H1 (cell line): ENCODE results near the gene JPH3. TPM values are rescaled to one million over a fixed set of nuclear protein-coding genes. Genes with fewer than 3 reads are reported as not detected.

Source experiments
- CTCF ChIA-PET: fragments of 300-600 bp; sonication (Branson Sonifier 250); formaldehyde crosslinking; loops from one replicate; lab custom pipeline; 2021; ENCODE audit not compliant: partially characterized antibody; lab: Charles Lee
- POLR2A ChIA-PET: fragments of 300-600 bp; sonication (Branson Sonifier 250); formaldehyde crosslinking; loops from one replicate; lab custom pipeline; 2021; ENCODE audit warnings: inconsistent platforms; ENCODE audit not compliant: partially characterized antibody; lab: Charles Lee
- DNase-seq, 2 experiments: peaks; one replicate each; pipeline versions ENCODE4 v3.0.0 to v3.0.0-alpha.2; 2010 to 2022; ENCODE audit warnings: low spot score in 2 of 2, low read depth in 1 of 2, mixed read lengths in 1 of 2
- FAIRE-seq: peaks from 2 replicates; lab custom pipeline; 2011; peaks lifted over from hg19 to GRCh38; lab: Jason Lieb, UNC
- H2AFZ ChIP-seq: 2 replicates; pipeline ENCODE4 v1.8.1; 2012; ENCODE audit warnings: low read length, inconsistent platforms
- H2AK5ac ChIP-seq: 2 replicates; pipeline ENCODE4 v1.6.1; 2013; ENCODE audit warnings: low read depth, low read length
- H2BK120ac ChIP-seq: replicated peaks from 2 replicates; pipeline ENCODE3; 2013; ENCODE audit warnings: low read depth, low read length, inconsistent platforms
- H2BK12ac ChIP-seq: 2 replicates; pipeline ENCODE4 v1.6.1; 2013; ENCODE audit warnings: low read depth, low read length
- H2BK15ac ChIP-seq: 2 replicates; pipeline ENCODE4 v1.6.1; 2013; ENCODE audit warnings: low read length
- H2BK20ac ChIP-seq: 2 replicates; pipeline ENCODE4 v1.6.1; 2013; ENCODE audit warnings: low read length
- H2BK5ac ChIP-seq: 2 replicates; pipeline ENCODE4 v1.6.1; 2013; ENCODE audit warnings: low read depth, low read length
- H3K14ac ChIP-seq: 2 replicates; pipeline ENCODE4 v1.6.1; 2013; ENCODE audit warnings: inconsistent platforms; ENCODE audit not compliant: insufficient read length
- H3K18ac ChIP-seq: 2 replicates; pipeline ENCODE4 v1.6.1; 2013; ENCODE audit warnings: low read length; ENCODE audit errors: extremely low read depth
- H3K23ac ChIP-seq: 2 replicates; pipeline ENCODE4 v1.6.1; 2013; ENCODE audit warnings: inconsistent platforms; ENCODE audit not compliant: insufficient read length
- H3K23me2 ChIP-seq: 2 replicates; pipeline ENCODE4 v1.6.1; 2013; ENCODE audit warnings: low read depth, low read length
- H3K27ac ChIP-seq: 2 replicates; pipeline ENCODE4 v1.6.1; 2011; ENCODE audit warnings: low read depth, low read length, inconsistent platforms
- H3K27me3 ChIP-seq, 4 experiments: replicated peaks in 1 of 4; 1 replicate in 1 of 4; 2 replicates in 3 of 4; pipeline versions ENCODE4 v1.6.1 to v1.8.1; 2011 to 2013; ENCODE audit warnings: low read length in 3 of 4, mild to moderate bottlenecking in 3 of 4, inconsistent platforms in 2 of 4, mixed read lengths in 2 of 4, moderate library complexity in 1 of 4; ENCODE audit not compliant: control insufficient read depth in 3 of 4, insufficient read depth in 3 of 4; ENCODE audit errors: extremely low read depth in 1 of 4
- H3K36me3 ChIP-seq, 4 experiments: 2 replicates each; pipeline versions ENCODE4 v1.6.1 to v1.8.1; 2011 to 2013; ENCODE audit warnings: mild to moderate bottlenecking in 4 of 4, low read length in 3 of 4, moderate library complexity in 2 of 4, control low read depth in 1 of 4, inconsistent platforms in 1 of 4; ENCODE audit not compliant: insufficient read depth in 4 of 4, control insufficient read depth in 2 of 4
- H3K4ac ChIP-seq: replicated peaks from 2 replicates; pipeline ENCODE3; 2013; ENCODE audit warnings: low read length, low read depth, mixed read lengths, inconsistent platforms; ENCODE audit not compliant: insufficient read length
- H3K4me1 ChIP-seq, 4 experiments: replicated peaks in 1 of 4; 1 replicate in 1 of 4; 2 replicates in 3 of 4; pipeline versions ENCODE4 v1.6.1 to v1.8.1; 2011 to 2013; ENCODE audit warnings: low read length in 3 of 4, inconsistent platforms in 2 of 4, mixed read lengths in 1 of 4; ENCODE audit not compliant: insufficient read depth in 4 of 4, control insufficient read depth in 3 of 4
- H3K4me2 ChIP-seq, 2 experiments: 2 replicates each; pipeline versions ENCODE4 v1.6.1 to v1.8.1; 2011 to 2013; ENCODE audit warnings: low read depth in 2 of 2, low read length in 2 of 2, control low read depth in 1 of 2, inconsistent platforms in 1 of 2, mild to moderate bottlenecking in 1 of 2; ENCODE audit not compliant: insufficient read depth in 1 of 2
- H3K4me3 ChIP-seq, 4 experiments: fragments of 200-600, 300-600 bp in 1 of 4; sonication (generic), shearing (Covaris generic), sonication (Bioruptor Twin) in 1 of 4; 2 replicates each; pipeline versions ENCODE4 v1.5.1 to v1.8.1; 2011 to 2016; ENCODE audit warnings: low read length in 4 of 4, low read depth in 3 of 4, control low read depth in 2 of 4, inconsistent platforms in 2 of 4, mild to moderate bottlenecking in 2 of 4, mixed read lengths in 1 of 4, moderate library complexity in 1 of 4; ENCODE audit not compliant: insufficient read depth in 2 of 4; ENCODE audit errors: extremely low read depth in 1 of 4
- H3K56ac ChIP-seq: replicated peaks from 2 replicates; pipeline ENCODE3; 2013; ENCODE audit warnings: low read depth, mild to moderate bottlenecking, mixed read lengths, low read length, inconsistent platforms; ENCODE audit not compliant: insufficient read length
- H3K79me1 ChIP-seq: 2 replicates; pipeline ENCODE4 v1.6.1; 2013; ENCODE audit warnings: low read depth, low read length, control low read depth
- H3K79me2 ChIP-seq, 2 experiments: 2 replicates each; pipeline versions ENCODE4 v1.6.1 to v1.8.1; 2012 to 2013; ENCODE audit warnings: low read length in 2 of 2, mild to moderate bottlenecking in 2 of 2, inconsistent platforms in 1 of 2; ENCODE audit not compliant: insufficient read depth in 2 of 2, control insufficient read depth in 1 of 2
- H3K9ac ChIP-seq, 4 experiments: replicated peaks in 1 of 4; 1 replicate in 1 of 4; 2 replicates in 3 of 4; pipeline versions ENCODE4 v1.6.1 to v1.8.1; 2011 to 2013; ENCODE audit warnings: low read depth in 3 of 4, low read length in 3 of 4, control low read depth in 2 of 4, mild to moderate bottlenecking in 2 of 4, moderate library complexity in 2 of 4, inconsistent platforms in 1 of 4; ENCODE audit errors: extremely low read depth in 1 of 4
- H3K9me3 ChIP-seq, 2 experiments: 2 replicates each; pipeline versions ENCODE4 v1.6.1 to v1.8.1; 2012 to 2013; ENCODE audit warnings: mild to moderate bottlenecking in 2 of 2, moderate library complexity in 2 of 2, control low read depth in 1 of 2, inconsistent platforms in 1 of 2, low read depth in 1 of 2, low read length in 1 of 2, mixed read lengths in 1 of 2; ENCODE audit not compliant: insufficient read depth in 2 of 2
- H4K20me1 ChIP-seq, 2 experiments: replicated peaks in 1 of 2; 2 replicates each; pipeline versions ENCODE3 to v1.8.1; 2011 to 2013; ENCODE audit warnings: inconsistent platforms in 2 of 2, low read length in 2 of 2, mild to moderate bottlenecking in 1 of 2; ENCODE audit not compliant: insufficient read depth in 2 of 2, control insufficient read depth in 1 of 2
- H4K5ac ChIP-seq: 2 replicates; pipeline ENCODE4 v1.6.1; 2013; ENCODE audit warnings: low read length, low read depth, mixed read lengths, inconsistent platforms; ENCODE audit not compliant: insufficient read length
- H4K8ac ChIP-seq: 2 replicates; pipeline ENCODE4 v1.8.0; 2013; ENCODE audit warnings: mild to moderate bottlenecking, moderate library complexity, low read length, inconsistent platforms; ENCODE audit not compliant: insufficient read depth; ENCODE audit errors: extremely low read depth
- H4K91ac ChIP-seq: replicated peaks from 2 replicates; pipeline ENCODE3; 2013; ENCODE audit warnings: low read length, mixed read lengths, inconsistent platforms; ENCODE audit not compliant: insufficient read length
- RXRA ChIP-seq: IDR thresholded peaks from 2 replicates; pipeline ENCODE4 v1.6.1; 2011; ENCODE audit warnings: low read depth, mild to moderate bottlenecking, low read length, moderate library complexity; ENCODE audit not compliant: insufficient read depth
- SRF ChIP-seq: IDR thresholded peaks from 2 replicates; pipeline ENCODE4 v1.6.1; 2011; ENCODE audit warnings: mild to moderate bottlenecking, low read depth, low read length, moderate library complexity
- TBP ChIP-seq: IDR thresholded peaks from 2 replicates; pipeline ENCODE4 v1.6.1; 2011; ENCODE audit warnings: low read depth, low read length, improper control_type of control experiment
- TEAD4 ChIP-seq: IDR thresholded peaks from 2 replicates; pipeline ENCODE4 v1.6.1; 2012; ENCODE audit warnings: low read depth, low read length, inconsistent platforms, mixed read lengths
- ZNF274 ChIP-seq: IDR thresholded peaks from 2 replicates; pipeline ENCODE4 v1.7.0; 2012; ENCODE audit warnings: low read length, borderline replicate concordance; ENCODE audit errors: extremely low read depth
- WGBS, 2 experiments: shearing (Covaris generic) in 1 of 2; methylation state at CpG; one replicate each; pipeline versions ENCODE4 v1.1.6 to v1.1.7; 2013 to 2015; ENCODE audit warnings: low lambda C conversion rate in 2 of 2, mixed read lengths in 2 of 2, inconsistent platforms in 1 of 2, low coverage in 1 of 2, missing lambda C conversion rate in 1 of 2; ENCODE audit not compliant: insufficient replicate concordance in 2 of 2, insufficient coverage in 1 of 2, insufficient read length in 1 of 2; ENCODE audit errors: extremely low coverage in 1 of 2, missing lambda C conversion rate in 1 of 2; 5-methylcytosine and 5-hydroxymethylcytosine counted together
- polyA plus RNA-seq, 7 experiments: library from polyadenylated mRNA; depleted of rRNA in 3 of 7; stranded (reverse) in 5 of 7; unstranded in 2 of 7; fragments of >200 nt in 5 of 7; fragments of 200-250 nt in 2 of 7; gene quantifications; 1 replicate in 5 of 7; 2 replicates in 1 of 7; 4 replicates in 1 of 7; pipeline versions ENCODE4 v1.2.1 to v1.2.3, GENCODE V29; 2011 to 2013; ENCODE audit warnings: missing spikeins in 2 of 7, mixed read lengths in 2 of 7
- total RNA-seq: library from RNA; stranded (reverse); fragmentation: NEBNext Ultra II Directional; extraction: Animal tissue kit (Norgen Biotek cat#: 25700); gene quantifications from 2 replicates; pipeline ENCODE4 v1.2.1, GENCODE V29; 2021

The JPH3 gene
- total and polyA plus RNA-seq, 2 of the 8 experiments (the other 6 are each of a cell fraction or from before 2014, with no cell fraction given) = 10.3 to 28.3 TPM

DNA sequence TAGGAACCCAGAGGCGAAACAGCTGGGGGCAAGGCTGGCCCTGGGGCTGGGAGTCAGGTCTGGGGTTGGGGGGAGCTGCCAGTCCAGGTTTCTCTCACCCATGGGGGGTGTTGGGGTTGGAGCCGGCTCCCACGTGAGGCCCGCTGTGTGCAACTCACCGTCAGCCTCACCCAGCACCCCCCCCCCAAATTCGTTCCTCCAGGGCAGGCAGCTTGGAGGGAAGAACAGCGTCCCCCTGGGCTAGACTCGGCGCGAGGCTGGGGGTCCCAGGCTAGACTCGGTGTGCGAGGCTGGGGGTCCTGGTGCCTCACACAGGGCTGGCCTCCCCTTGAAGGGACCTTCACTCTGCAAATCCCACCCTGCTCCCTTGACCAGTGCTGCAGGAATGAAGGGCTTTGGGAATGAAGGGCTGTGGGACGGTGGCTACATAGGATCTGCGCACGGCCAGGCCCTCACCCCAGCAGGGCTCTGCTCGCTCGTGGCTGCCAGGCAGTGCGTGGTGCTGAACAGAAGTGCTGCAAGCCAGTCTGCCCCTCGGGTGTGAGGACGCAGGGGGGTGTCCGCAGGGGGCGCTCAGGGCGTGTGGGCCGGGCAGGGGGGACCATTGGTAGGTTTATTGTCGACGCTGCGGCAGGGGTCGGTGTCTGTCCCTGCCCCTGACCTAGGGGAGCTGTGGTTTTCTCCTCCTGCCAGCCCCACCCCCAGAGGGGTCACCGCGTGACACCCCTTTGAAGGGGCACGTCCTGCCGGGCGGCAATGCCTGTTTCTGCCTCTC lies 88.8 kb downstream of the JPH3 start:
- Histone ChIP-seq H2BK15ac (no peak overlapping the region), H3K9ac (no peak overlapping the region), H3K27me3 (no peaks in the 10 kb centered on the region), H4K5ac (no peak overlapping the region), H3K23me2 (no peaks in the 10 kb centered on the region), H2AK5ac (no peak overlapping the region), H4K20me1 (peaks cover 7 to 10% of the 10 kb centered on the region in 2 experiments), H4K8ac (0 out of 2 replicates have a peak overlapping the region, but pooled peaks have one; percentile 5), H4K91ac (no peak overlapping the region), H3K4me2 (no peak overlapping the region), H2BK20ac (no peak overlapping the region), H3K36me3 (peaks cover 4 to 28% (median 9%) of the 10 kb centered on the region in 4 experiments; a peak in 6 of 8 replicates), H3K18ac (no peak overlapping the region), H3K23ac (no peak overlapping the region), H2BK5ac (no peak overlapping the region), H3K79me1 (no peaks in the 10 kb centered on the region), H2BK12ac (no peak overlapping the region), H3K9me3 (no peaks in the 10 kb centered on the region), H2AFZ (no peak overlapping the region), H3K14ac (no peak overlapping the region), H3K4ac (no peak overlapping the region), H3K27ac (no peak overlapping the region), H3K4me3 (no peak overlapping the region), H2BK120ac (no peak overlapping the region), H3K79me2 (no peaks in the 10 kb centered on the region), H3K56ac (no peak overlapping the region), H3K4me1 (no peaks in the 10 kb centered on the region; a peak in 1 of 7 replicates)
- ChIA-PET POLR2A (interaction anchor here (0.6 to 0.8 kb wide), 2 partner anchors 9 to 42 kb away, joined by 3 read pairs; no protein-coding TSS in a partner anchor), CTCF (interaction anchor here (0.7 to 6.6 kb wide), 8 partner anchors 9 to 66 kb away, joined by 3 to 47 read pairs (median 5); no protein-coding TSS in a partner anchor)
- TF ChIP-seq TBP (no peak), SRF (no peak), TEAD4 (no peak), RXRA (no peak), ZNF274 (no peak)
- DNase-seq = no peak
- 88% methylated on average over 30 of the region's 33 CpGs; no CpG with 5 or more reads in 1 of the 2 experiments for WGBS, 2 experiments
- no peak for FAIRE-seq
